Measurements from ENCODE around the gene CRYBA1.
A peak's percentile ranks its signal among the peaks of the same experiment; 100 is the strongest.

CRYBA1 gene

DNA sequence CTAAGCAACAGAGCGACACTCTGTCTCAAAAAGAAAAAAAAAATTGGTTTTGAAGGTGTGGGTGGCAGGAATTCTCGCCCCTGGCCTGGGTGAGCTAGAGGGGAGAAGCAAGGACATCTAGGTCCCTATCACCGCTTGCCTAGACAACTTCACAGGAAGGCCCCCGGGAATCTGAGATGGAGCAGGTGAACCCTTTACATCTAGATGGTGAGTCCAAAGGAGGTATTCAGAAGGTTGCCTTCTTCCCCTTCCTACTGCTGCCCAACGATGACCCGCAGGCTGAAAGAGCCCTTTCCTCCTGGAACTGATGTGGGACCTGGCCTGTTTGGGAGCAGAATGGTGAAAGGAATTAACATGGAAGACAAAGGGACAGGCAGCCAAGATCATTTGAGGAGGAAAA, 1.3 kb upstream of the CRYBA1 start:
- TF ChIP-seq, protein P1, sequence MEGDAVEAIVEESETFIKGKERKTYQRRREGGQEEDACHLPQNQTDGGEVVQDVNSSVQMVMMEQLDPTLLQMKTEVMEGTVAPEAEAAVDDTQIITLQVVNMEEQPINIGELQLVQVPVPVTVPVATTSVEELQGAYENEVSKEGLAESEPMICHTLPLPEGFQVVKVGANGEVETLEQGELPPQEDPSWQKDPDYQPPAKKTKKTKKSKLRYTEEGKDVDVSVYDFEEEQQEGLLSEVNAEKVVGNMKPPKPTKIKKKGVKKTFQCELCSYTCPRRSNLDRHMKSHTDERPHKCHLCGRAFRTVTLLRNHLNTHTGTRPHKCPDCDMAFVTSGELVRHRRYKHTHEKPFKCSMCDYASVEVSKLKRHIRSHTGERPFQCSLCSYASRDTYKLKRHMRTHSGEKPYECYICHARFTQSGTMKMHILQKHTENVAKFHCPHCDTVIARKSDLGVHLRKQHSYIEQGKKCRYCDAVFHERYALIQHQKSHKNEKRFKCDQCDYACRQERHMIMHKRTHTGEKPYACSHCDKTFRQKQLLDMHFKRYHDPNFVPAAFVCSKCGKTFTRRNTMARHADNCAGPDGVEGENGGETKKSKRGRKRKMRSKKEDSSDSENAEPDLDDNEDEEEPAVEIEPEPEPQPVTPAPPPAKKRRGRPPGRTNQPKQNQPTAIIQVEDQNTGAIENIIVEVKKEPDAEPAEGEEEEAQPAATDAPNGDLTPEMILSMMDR (IDR thresholded peaks at IDR 0.05; ENCODE audit: insufficient read depth, low read depth, low read length, missing control alignments), result no peak
- DNase-seq (ENCODE audit: low read depth), result no peak
- no peak overlapping the region for H3K4me3 ChIP-seq (ENCODE audit: low read depth, low read length)

DNA sequence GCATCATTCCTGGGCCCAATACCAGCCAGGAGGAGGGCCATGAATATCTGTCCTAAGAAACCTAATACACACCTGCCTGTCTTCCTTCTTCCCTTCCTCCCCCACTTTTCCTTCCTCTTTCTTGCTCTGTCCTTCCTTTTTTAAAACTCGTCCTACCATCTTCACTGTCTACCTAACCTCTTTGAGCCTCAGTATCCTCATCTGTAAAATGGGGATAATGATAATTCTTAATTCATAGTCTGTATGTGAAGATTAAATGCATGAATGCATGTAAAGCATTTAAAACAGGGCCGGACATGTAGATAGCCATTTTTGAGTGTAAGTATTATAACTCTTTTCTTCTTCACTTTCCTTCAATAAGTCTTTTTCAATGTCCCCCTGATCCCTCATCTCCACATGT, 560 bp downstream of the CRYBA1 start:
- no peak for DNase-seq (ENCODE audit: low read depth)
- no peak overlapping the region for H3K4me3 ChIP-seq (ENCODE audit: low read depth, low read length)
- TF ChIP-seq, protein P1 (IDR thresholded peaks at IDR 0.05; ENCODE audit: insufficient read depth, low read depth, low read length, missing control alignments), result no peak

DNA sequence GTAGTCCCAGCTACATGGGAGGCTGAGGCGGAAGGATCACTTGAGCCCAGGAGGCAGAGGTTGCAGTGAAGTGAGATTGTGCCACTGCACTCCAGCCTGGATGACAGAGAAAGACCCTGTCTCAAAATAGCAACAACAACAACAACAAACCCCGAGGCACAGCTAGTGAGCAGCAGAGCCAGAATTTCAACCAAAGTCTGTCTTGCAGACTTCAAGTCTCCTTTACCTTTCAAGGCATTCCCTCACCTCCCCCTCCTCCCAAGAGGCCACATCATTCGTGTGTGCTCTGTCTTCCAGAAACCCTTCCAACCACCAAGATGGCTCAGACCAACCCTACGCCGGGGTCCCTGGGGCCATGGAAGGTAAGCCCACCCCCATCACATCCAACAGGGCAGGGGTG, 2.2 kb downstream of the CRYBA1 start:
- no peak for DNase-seq (ENCODE audit: low read depth)
- TF ChIP-seq, protein P1 (IDR thresholded peaks at IDR 0.05; ENCODE audit: insufficient read depth, low read depth, low read length, missing control alignments), result no peak

DNA sequence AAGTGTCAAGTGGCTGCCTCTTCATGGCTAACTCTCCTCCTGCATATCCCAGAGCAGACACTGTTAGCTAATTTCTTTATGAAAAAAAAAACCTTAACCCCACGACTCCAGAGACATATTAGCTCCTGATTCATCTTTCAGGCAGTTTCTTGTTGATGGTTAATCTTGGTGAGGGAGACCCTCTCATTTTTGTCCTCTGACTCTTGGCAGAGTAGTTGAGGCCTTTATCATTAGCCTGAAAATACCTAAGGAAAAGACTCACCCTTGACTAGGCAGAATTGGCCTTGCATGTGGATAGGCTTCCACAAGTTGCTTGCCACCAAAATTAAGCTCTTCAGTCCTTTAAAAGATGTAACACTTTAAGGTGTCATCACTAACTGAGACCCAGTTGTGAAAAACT, 4.0 kb downstream of the CRYBA1 start:
- DNase-seq (ENCODE audit: low read depth), result no peak
- TF ChIP-seq, protein P1 (IDR thresholded peaks at IDR 0.05; ENCODE audit: insufficient read depth, low read depth, low read length, missing control alignments), result no peak
- H3K4me3 ChIP-seq (ENCODE audit: low read depth, low read length), result no peak overlapping the region

More for the DNA sequence above, 2.2 kb downstream of the CRYBA1 start:
- no peak overlapping the region for H3K4me3 ChIP-seq (ENCODE audit: low read depth, low read length)

DNA sequence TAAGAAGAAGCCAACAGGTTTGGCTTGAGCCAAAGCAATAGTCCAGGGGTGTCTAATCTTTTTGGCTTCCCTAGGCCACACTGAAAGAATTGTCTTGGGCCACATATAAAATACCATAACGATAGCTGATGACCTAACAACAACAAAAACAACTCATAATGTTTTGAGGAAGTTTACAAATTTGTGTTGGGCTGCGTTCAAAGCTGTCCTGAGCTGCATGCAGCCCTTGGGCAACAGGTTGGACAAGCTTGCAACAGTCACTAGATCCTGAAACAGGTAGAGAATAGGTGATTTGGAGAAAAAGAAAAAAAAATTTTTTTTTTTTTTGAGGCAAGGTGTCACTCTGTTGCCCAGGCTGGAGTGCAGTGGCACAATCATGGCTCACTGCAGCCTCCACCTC, 4.5 kb downstream of the CRYBA1 start:
- no peak for DNase-seq (ENCODE audit: low read depth)
- no peak overlapping the region for H3K4me3 ChIP-seq (ENCODE audit: low read depth, low read length)
- TF ChIP-seq, protein P1 (IDR thresholded peaks at IDR 0.05; ENCODE audit: insufficient read depth, low read depth, low read length, missing control alignments), result no peak

DNA sequence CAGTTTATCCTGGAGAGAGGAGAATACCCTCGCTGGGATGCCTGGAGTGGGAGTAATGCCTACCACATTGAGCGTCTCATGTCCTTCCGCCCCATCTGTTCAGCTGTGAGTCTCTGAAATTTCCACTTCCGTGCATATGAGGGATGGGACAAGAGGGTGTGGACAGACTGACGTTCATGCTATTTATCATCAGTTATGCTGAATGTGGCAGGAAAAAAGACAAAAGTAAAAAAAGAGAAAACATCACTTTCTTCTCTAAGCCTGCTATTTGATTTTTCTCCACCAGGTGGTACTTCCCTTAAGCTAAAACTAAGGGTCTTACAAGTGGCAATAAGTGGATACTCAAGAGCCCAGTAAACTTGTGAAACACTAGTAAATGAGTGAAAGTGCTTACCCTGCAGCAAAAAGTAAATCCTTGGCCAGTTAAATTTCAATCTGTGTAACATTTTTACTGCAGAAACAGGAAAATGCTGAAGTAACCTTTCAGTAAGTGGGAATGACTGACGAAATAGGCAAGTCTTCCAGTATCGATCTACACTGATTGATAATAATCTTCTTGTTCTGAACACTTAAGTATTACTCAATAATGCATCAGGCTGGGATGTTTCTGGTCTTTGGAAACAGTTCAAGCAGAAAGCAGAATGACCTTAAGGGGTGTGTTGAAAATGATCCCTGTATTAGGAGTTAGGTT, 5.6 kb downstream of the CRYBA1 start:
- TF ChIP-seq, protein P1 (IDR thresholded peaks at IDR 0.05; ENCODE audit: insufficient read depth, low read depth, low read length, missing control alignments), result peak; percentile 32
- peak; percentile 30 for DNase-seq (ENCODE audit: low read depth)
- no peak overlapping the region for H3K4me3 ChIP-seq (ENCODE audit: low read depth, low read length)

DNA sequence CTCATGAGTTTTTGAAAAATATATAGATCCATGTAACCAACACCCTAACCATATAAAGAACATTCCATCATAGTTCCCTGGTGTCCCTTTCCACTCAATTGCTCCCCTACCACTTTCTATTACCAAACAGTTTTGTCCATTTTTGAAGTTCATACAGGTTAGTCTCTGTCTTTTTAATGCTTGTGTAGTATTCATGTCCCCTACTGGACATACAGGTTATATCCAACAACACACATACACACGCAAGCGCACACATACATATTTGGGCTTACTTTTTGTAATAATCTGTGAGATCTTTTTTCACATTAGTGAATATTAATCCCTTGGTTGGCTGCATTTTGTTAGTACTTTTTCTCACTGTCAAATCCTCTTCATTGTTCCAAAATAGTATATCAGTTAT, 6.4 kb downstream of the CRYBA1 start:
- TF ChIP-seq, protein P1 (IDR thresholded peaks at IDR 0.05; ENCODE audit: insufficient read depth, low read depth, low read length, missing control alignments), result no peak
- no peak for DNase-seq (ENCODE audit: low read depth)

More for the DNA sequence above, 6.4 kb downstream of the CRYBA1 start:
- H3K4me3 ChIP-seq (ENCODE audit: low read depth, low read length), result no peak overlapping the region

All from GM12865 (cell line).